H1 (cell line): ENCODE measurements around the gene ANKRD30A. TPM values are rescaled to one million over a fixed set of nuclear protein-coding genes. Genes with fewer than 3 reads are reported as not detected.

Source experiments
- ASH2L ChIP-seq: fragments of 200-600, 300-600 bp; sonication (generic); IDR thresholded peaks from one replicate; pipeline ENCODE4 v1.7.1; 2017; ENCODE audit warnings: low read length
- BACH1 ChIP-seq: IDR thresholded peaks from 2 replicates; pipeline ENCODE4 v1.6.1; 2012; ENCODE audit warnings: low read length, improper control_type of control experiment
- KDM5A ChIP-seq: fragments of 200-600 bp; IDR thresholded peaks from 2 replicates; pipeline ENCODE4 v1.7.1; 2012; ENCODE audit warnings: mild to moderate bottlenecking, low read length, inconsistent platforms, mixed read lengths
- POLR2AphosphoS5 ChIP-seq: IDR thresholded peaks from 2 replicates; pipeline ENCODE4 v1.6.1; 2011; ENCODE audit warnings: low read depth, low read length
- SIX5 ChIP-seq: IDR thresholded peaks from 2 replicates; pipeline ENCODE4 v1.6.1; 2011; ENCODE audit warnings: mild to moderate bottlenecking, low read depth, low read length
- polyA plus RNA-seq, 7 experiments: library from polyadenylated mRNA; depleted of rRNA in 3 of 7; stranded (reverse) in 5 of 7; unstranded in 2 of 7; fragments of >200 nt in 5 of 7; fragments of 200-250 nt in 2 of 7; gene quantifications; 1 replicate in 5 of 7; 2 replicates in 1 of 7; 4 replicates in 1 of 7; pipeline versions ENCODE4 v1.2.1 to v1.2.3, GENCODE V29; 2011 to 2013; ENCODE audit warnings: missing spikeins in 2 of 7, mixed read lengths in 2 of 7
- total RNA-seq: library from RNA; stranded (reverse); fragmentation: NEBNext Ultra II Directional; extraction: Animal tissue kit (Norgen Biotek cat#: 25700); gene quantifications from 2 replicates; pipeline ENCODE4 v1.2.1, GENCODE V29; 2021

Gene ANKRD30A
- total and polyA plus RNA-seq, 2 of the 8 experiments (the other 6 are each of a cell fraction or from before 2014, with no cell fraction given) = not detected

GRCh38 chr10:37109000-37109399, 16.4 kb upstream of the ANKRD30A start (continued):
- no peak for TF ChIP-seq SIX5
- TF ChIP-seq ASH2L = no peak
- TF ChIP-seq POLR2AphosphoS5 = no peak
- no peak for TF ChIP-seq BACH1
- TF ChIP-seq KDM5A = no peak
